Colonic mucosa (tissue), 4 donors: ENCODE results near the gene OBI1. TPM values are rescaled to one million over a fixed set of nuclear protein-coding genes. Genes with fewer than 3 reads are reported as not detected.
"Not testable (repeated sequence)": the region's sequence is repeated elsewhere in the genome, so short reads cannot be mapped to it uniquely, and the experiment has no call there.

Experiments
- DNase-seq: peaks from one replicate; pipeline ENCODE4 v3.0.0-alpha.2; 2020
- H3K27ac ChIP-seq: fragments of 200-600 bp; one replicate; pipeline ENCODE4 v1.8.0; 2021
- H3K27me3 ChIP-seq: fragments of 200-600 bp; one replicate; pipeline ENCODE4 v1.8.0; 2021
- H3K36me3 ChIP-seq: fragments of 200-600 bp; one replicate; pipeline ENCODE4 v1.8.0; 2021
- H3K4me1 ChIP-seq: fragments of 200-600 bp; one replicate; pipeline ENCODE4 v1.8.0; 2021; ENCODE audit warnings: mild to moderate bottlenecking
- H3K4me3 ChIP-seq: fragments of 200-600 bp; one replicate; pipeline ENCODE4 v1.8.0; 2021
- H3K9ac ChIP-seq, 2 donors: one replicate each; pipeline ENCODE4 v1.7.0; 2013; ENCODE audit warnings: control low read depth in 2 of 2, low read depth in 2 of 2, low read length in 2 of 2
- H3K9me3 ChIP-seq: fragments of 200-600 bp; one replicate; pipeline ENCODE4 v1.8.0; 2021
- intact Hi-C: fragments of 100-400 bp; cut with DNase I; formaldehyde crosslinking; loops from one replicate; pipeline ENCODE4 v1.14.1; 2022
- total RNA-seq, 2 donors: library from RNA; stranded (reverse); fragmentation: NEBNext Ultra II Directional in 1 of 2; extraction: Animal tissue kit (Norgen Biotek cat#: 25700) in 1 of 2; gene quantifications; one replicate each; pipeline ENCODE4 v1.2.1, GENCODE V29; 2021
- TF ChIP-seq, protein P1 (sequence below): fragments of 200-600 bp; IDR thresholded peaks from one replicate; pipeline ENCODE4 v1.8.0; 2022; ENCODE audit warnings: antibody characterized with exemption, mild to moderate bottlenecking
- donor health status: healthy.
- donor health status: DM: no; HTN: no; CAD: no.
- donor health status: DM: no; HTN: no; CAD: no.

OBI1 gene
- total RNA-seq, 2 donors from 2014 or later = 6.8 to 8.0 TPM

GRCh38 chr13:78649997-78650716 lies 8.8 kb downstream of the OBI1 start:
- no peaks in the 10 kb centered on the region for H3K27me3 ChIP-seq
- no peaks in the 10 kb centered on the region for H3K36me3 ChIP-seq
- TF ChIP-seq, protein P1, sequence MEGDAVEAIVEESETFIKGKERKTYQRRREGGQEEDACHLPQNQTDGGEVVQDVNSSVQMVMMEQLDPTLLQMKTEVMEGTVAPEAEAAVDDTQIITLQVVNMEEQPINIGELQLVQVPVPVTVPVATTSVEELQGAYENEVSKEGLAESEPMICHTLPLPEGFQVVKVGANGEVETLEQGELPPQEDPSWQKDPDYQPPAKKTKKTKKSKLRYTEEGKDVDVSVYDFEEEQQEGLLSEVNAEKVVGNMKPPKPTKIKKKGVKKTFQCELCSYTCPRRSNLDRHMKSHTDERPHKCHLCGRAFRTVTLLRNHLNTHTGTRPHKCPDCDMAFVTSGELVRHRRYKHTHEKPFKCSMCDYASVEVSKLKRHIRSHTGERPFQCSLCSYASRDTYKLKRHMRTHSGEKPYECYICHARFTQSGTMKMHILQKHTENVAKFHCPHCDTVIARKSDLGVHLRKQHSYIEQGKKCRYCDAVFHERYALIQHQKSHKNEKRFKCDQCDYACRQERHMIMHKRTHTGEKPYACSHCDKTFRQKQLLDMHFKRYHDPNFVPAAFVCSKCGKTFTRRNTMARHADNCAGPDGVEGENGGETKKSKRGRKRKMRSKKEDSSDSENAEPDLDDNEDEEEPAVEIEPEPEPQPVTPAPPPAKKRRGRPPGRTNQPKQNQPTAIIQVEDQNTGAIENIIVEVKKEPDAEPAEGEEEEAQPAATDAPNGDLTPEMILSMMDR = no peak
- no peak overlapping the region for H3K9ac ChIP-seq
- no peak for DNase-seq
- no peak overlapping the region for H3K4me3 ChIP-seq
- intact Hi-C loops = no loop called here
- no peak overlapping the region for H3K27ac ChIP-seq
- H3K9me3 ChIP-seq = no peaks in the 10 kb centered on the region
- peaks cover 7% of the 10 kb centered on the region for H3K4me1 ChIP-seq

DNA sequence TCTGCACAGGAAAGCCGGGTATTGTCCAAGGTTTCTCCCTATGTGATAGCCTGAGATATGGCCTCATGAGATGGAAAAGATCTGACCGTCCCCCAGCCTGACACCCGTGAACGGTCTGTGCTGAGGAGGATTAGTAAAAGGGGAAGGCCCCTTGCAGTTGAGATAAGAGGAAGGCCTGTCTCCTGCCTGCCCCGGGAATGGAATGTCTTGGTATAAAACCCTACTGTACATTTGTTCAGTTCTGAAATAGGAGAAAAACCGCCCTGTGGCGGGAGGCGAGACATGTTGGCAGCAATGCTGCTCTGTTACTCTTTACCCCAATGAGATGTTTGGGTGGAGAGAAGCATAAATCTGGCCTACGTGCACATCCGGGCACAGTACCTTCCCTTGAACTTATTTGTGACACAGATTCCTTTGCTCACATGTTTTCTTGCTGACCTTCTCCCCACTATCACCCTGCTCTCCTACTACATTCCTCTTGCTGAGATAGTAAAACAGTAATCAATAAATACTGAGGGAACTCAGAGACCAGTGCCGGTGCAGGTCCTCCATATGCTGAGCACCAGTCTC lies 11.8 kb downstream of the OBI1 start:
- H3K27ac ChIP-seq, H3K9ac ChIP-seq, intact Hi-C loops, H3K27me3 ChIP-seq, H3K36me3 ChIP-seq, H3K4me1 ChIP-seq, DNase-seq, H3K4me3 ChIP-seq, H3K9me3 ChIP-seq: not testable (repeated sequence)

DNA sequence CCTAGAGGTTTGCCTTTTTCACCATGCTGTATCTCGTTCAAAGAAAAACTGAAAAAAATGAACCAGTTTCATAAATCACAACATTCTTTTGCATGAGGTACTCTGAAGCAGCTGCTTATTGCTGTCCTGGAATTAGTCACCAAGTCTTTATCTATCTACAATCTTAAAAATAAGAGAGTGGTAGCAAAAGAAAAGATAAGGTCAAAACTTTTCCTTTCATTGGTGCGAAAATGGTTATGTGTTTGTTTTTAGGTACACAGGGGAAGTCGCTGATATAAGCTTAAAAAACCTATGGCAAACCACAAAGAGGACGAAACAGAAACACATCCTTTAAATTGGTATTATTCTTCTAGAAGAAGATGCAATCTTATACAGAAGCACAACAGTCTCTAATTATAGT lies 20.7 kb downstream of the OBI1 start:
- H3K36me3 ChIP-seq = no peaks in the 10 kb centered on the region
- no peak for DNase-seq
- TF ChIP-seq, protein P1 = no peak
- intact Hi-C loops = no loop called here
- H3K4me3 ChIP-seq = no peak overlapping the region
- H3K9ac ChIP-seq = no peak overlapping the region
- no peaks in the 10 kb centered on the region for H3K9me3 ChIP-seq
- H3K4me1 ChIP-seq = no peaks in the 10 kb centered on the region
- no peaks in the 10 kb centered on the region for H3K27me3 ChIP-seq
- H3K27ac ChIP-seq = no peak overlapping the region

GRCh38 chr13:78636495-78636894 lies 22.5 kb downstream of the OBI1 start:
- intact Hi-C loops = no loop called here
- H3K27ac ChIP-seq = no peak overlapping the region
- H3K36me3 ChIP-seq = no peaks in the 10 kb centered on the region
- DNase-seq = no peak
- peaks cover under 1% of the 10 kb centered on the region for H3K4me1 ChIP-seq
- no peaks in the 10 kb centered on the region for H3K9me3 ChIP-seq
- H3K27me3 ChIP-seq = no peaks in the 10 kb centered on the region
- H3K9ac ChIP-seq = no peak overlapping the region
- no peak overlapping the region for H3K4me3 ChIP-seq
- TF ChIP-seq, protein P1 = no peak

DNA sequence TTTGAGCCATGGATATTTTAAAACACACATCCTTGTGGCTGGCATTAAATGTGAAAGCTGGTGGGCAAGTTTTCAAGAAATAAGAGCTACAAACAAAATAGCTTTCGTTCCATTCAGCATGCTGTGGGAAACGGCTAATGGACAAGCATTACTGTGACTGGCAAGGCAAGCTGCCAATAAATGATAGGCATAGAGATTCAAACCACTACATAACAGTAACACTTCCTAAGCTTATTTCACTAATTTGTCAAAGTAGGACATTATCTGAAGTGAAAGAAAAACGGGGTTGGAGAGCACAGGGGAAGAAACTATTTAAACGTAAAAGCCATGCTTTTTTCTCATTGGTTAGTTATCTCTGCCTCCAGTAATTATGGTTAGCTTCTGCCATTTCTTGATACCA lies 26.0 kb downstream of the OBI1 start:
- H3K36me3 ChIP-seq = no peaks in the 10 kb centered on the region
- intact Hi-C loops = no loop called here
- TF ChIP-seq, protein P1 = no peak

GRCh38 chr13:78631077-78631476 lies 27.9 kb downstream of the OBI1 start:
- Histone ChIP-seq H3K9me3 (no peaks in the 10 kb centered on the region), H3K9ac (no peak overlapping the region), H3K27ac (no peak overlapping the region), H3K36me3 (no peaks in the 10 kb centered on the region), H3K27me3 (no peaks in the 10 kb centered on the region), H3K4me1 (peaks cover 4% of the 10 kb centered on the region), H3K4me3 (no peak overlapping the region)
- intact Hi-C loops = no loop called here
- TF ChIP-seq, protein P1 = no peak
- peak; percentile 22 for DNase-seq

More for the DNA sequence above, 26.0 kb downstream of the OBI1 start:
- no peak for DNase-seq
- no peaks in the 10 kb centered on the region for H3K27me3 ChIP-seq
- no peak overlapping the region for H3K9ac ChIP-seq
- H3K27ac ChIP-seq = no peak overlapping the region
- H3K4me3 ChIP-seq = no peak overlapping the region
- H3K9me3 ChIP-seq = no peaks in the 10 kb centered on the region
- peaks cover 4% of the 10 kb centered on the region for H3K4me1 ChIP-seq
